Stimulated activated naive CD8-positive, alpha-beta T cell treated with anti-CD3 and anti-CD28 coated beads, Interleukin-15, amount 100 ng/mL, for 72 hours (primary cell): ENCODE results near the gene SLC13A3.

Source experiments
- ATAC-seq: fragments of 150-1000 bp; cut with Tn5 transposase; 2 replicates; pipeline ENCODE4 v1.10.0; 2021; ENCODE audit warnings: mild to moderate bottlenecking, moderate library complexity
- DNase-seq, 2 donors: peaks; one replicate each; pipeline ENCODE4 v3.0.0; 2021 to 2022
- H3K27ac Mint-ChIP-seq, 2 donors: one replicate each; pipeline ENCODE4 v1.8.0; 2022; ENCODE audit warnings: mild to moderate bottlenecking in 2 of 2, mixed read lengths in 2 of 2, moderate library complexity in 2 of 2
- H3K27me3 Mint-ChIP-seq: one replicate; pipeline ENCODE4 v1.8.0; 2022; ENCODE audit warnings: mixed read lengths
- H3K4me1 Mint-ChIP-seq: one replicate; pipeline ENCODE4 v1.8.0; 2022; ENCODE audit warnings: mild to moderate bottlenecking, mixed read lengths
- H3K4me3 Mint-ChIP-seq, 2 donors: one replicate each; pipeline ENCODE4 v1.8.0; 2022; ENCODE audit warnings: mild to moderate bottlenecking in 2 of 2, mixed read lengths in 2 of 2, moderate library complexity in 1 of 2
- H3K9me3 Mint-ChIP-seq, 2 donors: one replicate each; pipeline ENCODE4 v1.8.0; 2022; ENCODE audit warnings: mixed read lengths in 2 of 2

Gene SLC13A3

DNA sequence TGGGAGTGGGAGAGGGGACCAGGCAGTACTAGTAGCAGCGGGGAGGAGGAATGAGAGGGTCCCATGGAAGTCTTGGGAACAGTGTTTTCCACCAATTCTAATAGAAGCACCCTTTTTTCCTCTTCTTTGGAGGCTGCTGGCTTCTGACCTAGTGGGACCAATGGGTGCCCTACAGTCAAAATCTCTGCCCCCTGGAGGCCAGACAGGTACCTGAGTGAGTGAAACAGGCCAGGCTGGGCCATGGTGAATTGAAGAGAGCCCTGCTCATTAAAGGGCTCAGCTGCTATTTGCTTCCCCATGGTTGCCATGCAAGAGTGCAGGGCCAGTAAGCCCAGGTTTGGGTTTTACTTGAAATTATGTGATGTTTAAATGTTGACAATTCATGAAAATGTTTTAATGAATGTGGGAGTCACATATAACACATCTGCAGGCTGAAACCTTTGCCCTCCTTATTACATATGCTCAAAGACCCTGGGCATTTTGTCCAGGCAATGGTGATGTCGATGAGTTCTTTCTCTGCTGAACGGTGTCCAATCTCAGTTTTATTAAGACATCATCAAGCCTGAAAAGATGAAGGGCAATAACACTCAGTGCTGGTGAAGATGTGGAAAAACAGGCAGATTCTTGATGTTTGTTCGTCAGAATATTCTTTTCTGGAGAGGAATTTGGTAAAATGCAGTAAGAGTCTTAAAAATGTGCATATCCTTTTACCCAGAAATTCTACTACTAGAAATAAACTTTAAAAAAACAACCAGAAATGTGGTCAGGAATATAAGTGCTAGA lies 58.5 kb downstream of the SLC13A3 start:
- no peak for DNase-seq
- H3K4me3 Mint-ChIP-seq: no peak overlapping the region
- ATAC-seq: peak; percentile 63
- peaks cover 15% of the 10 kb centered on the region for H3K27me3 Mint-ChIP-seq
- H3K4me1 Mint-ChIP-seq: peaks cover 7% of the 10 kb centered on the region
- no peaks in the 10 kb centered on the region for H3K9me3 Mint-ChIP-seq
- no peak overlapping the region for H3K27ac Mint-ChIP-seq

DNA sequence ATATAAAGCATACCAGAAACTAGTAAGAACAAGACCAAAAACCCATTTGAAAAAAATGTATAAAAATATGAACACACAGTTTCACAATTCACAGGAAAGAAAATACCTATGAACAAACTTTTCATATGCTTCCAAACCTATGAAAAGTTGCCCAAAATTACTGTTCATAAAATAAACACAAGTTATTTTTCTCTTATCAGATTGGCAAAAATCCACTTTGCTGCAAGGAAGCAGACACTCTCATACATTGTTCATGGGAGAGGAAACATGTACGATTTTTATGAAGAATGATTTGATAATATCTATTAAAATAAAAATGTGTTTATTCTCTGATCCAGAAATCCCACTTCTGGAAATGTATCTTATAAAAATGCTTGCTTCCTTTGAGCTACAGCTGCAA lies 60.8 kb downstream of the SLC13A3 start:
- ATAC-seq: no peak
- no peaks in the 10 kb centered on the region for H3K9me3 Mint-ChIP-seq
- H3K27me3 Mint-ChIP-seq: peaks cover 10% of the 10 kb centered on the region

DNA sequence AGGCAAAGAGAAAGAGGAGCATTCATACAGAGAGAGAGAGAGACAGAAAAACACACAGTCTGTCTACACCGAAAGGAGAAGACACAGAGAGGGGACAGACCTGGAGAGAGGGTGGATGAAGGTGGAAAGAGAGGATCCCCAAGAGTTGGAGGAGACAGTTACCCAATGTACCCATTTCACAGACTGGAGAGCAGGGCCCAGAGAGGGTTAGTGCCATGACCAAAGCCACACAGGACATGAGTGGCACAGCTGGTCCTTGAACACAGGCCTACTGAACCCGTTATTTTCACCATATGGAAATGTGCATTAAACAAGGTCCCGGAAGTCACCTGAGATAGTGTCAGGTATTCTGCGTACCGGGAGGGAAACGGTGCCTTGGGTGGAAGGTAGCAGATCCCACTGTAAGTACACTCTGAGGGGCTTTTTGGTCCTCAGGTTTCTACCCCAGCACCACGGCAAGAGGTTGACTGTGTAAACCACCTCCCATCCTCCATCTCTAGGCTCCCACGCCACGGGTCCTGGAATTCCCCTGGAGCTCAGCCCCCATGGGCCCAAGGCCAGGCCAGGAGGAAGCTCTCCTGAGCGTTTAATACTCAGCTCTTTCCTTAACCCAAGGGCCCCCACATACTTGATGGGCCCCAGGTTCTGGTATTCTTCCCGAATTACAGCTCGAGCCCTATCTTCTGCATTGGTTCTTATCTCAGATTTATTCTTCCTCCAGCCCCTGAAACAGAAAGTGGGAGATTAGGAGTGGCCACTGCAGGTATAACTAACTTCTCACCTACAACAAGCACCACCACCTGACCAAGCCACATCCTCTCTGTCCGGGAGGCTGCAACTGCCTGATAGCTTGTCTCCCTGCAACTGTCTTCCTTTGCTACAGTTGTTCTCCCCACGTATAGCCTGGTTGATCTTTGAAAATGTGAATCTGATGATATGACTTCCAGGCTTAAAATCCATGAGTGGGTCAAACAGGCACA lies 62.4 kb downstream of the SLC13A3 start:
- ATAC-seq: peak; percentile 78
- H3K9me3 Mint-ChIP-seq: no peaks in the 10 kb centered on the region
- no peak overlapping the region for H3K27ac Mint-ChIP-seq
- no peaks in the 10 kb centered on the region for H3K27me3 Mint-ChIP-seq
- peaks cover 7% of the 10 kb centered on the region for H3K4me1 Mint-ChIP-seq
- no peak overlapping the region for H3K4me3 Mint-ChIP-seq
- DNase-seq: peak in 1 of 2 donors; percentile 12

More for the DNA sequence above, 60.8 kb downstream of the SLC13A3 start:
- Mint-ChIP-seq H3K27ac (no peak overlapping the region), H3K4me3 (no peak overlapping the region), H3K4me1 (peaks cover 7% of the 10 kb centered on the region)
- DNase-seq: no peak

DNA sequence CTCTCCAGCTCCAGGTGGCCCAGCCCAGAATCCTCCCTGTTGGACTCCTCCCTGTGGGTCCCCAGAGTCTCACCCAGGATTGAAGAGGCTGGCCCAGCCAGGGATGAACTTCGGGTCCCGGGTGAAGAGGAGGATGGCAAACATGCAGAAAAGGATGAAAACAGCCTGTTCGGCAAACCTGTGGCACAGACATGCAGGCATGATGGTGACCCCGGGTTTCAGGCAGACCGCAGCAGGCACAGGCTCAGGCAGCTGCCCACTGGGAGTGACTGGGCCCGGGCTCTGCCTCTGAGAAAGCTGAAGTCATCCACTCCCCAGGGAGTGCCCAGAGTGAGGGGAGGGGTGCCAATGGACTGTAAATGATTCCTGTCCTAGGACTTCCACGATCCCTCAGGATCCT lies 63.3 kb downstream of the SLC13A3 start:
- no peak overlapping the region for H3K4me3 Mint-ChIP-seq
- ATAC-seq (no peak), DNase-seq (no peak)
- no peaks in the 10 kb centered on the region for H3K9me3 Mint-ChIP-seq
- H3K27ac Mint-ChIP-seq: no peak overlapping the region
- peaks cover 7% of the 10 kb centered on the region for H3K4me1 Mint-ChIP-seq
- no peaks in the 10 kb centered on the region for H3K27me3 Mint-ChIP-seq

DNA sequence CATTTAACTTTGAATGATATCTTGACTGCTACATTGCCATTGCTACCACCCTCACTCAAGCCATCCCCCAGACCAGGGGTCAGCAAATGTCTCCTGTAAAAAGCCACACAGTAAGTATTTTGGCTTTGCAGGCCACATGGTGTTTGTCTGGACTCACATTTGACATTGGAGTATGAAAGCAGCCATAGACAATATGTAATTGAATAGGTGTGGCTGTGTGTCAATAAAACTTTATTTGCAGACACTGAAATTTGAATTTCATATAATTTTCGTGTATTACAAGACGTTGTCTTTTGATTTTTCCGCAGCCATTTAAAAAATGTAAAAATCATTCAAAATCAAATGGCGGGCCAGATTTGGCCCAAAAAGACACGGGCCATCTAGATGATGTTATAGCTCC lies 64.5 kb downstream of the SLC13A3 start:
- no peaks in the 10 kb centered on the region for H3K9me3 Mint-ChIP-seq
- H3K4me3 Mint-ChIP-seq: no peak overlapping the region
- DNase-seq (no peak), ATAC-seq (no peak)
- peaks cover 2% of the 10 kb centered on the region for H3K27me3 Mint-ChIP-seq
- H3K27ac Mint-ChIP-seq: no peak overlapping the region
- peaks cover 7% of the 10 kb centered on the region for H3K4me1 Mint-ChIP-seq

DNA sequence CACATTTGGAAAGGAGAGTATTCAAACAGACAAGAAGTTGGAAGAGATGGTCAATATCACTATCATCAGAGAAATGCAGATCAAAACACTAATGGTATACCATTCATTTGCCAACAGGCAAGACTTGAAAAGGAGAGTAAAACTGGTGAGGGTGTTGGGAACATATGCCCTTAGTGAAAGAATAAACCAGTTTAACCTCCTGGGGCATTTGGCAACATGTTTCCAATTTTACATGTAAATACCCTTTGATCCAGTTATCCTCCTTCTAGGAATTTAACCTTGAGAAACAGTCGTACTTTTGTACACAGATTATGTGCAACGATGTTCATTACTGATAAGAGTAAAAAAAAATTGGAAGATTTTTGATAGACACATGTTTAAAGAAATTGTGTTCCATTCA lies 66.8 kb downstream of the SLC13A3 start:
- H3K9me3 Mint-ChIP-seq: no peaks in the 10 kb centered on the region
- no peak overlapping the region for H3K4me3 Mint-ChIP-seq
- H3K27ac Mint-ChIP-seq: peak overlapping the region in 1 of 2 donors; percentile 54
- peaks cover 7% of the 10 kb centered on the region for H3K4me1 Mint-ChIP-seq
- DNase-seq (no peak), ATAC-seq (no peak)
- H3K27me3 Mint-ChIP-seq: peaks cover 10% of the 10 kb centered on the region

DNA sequence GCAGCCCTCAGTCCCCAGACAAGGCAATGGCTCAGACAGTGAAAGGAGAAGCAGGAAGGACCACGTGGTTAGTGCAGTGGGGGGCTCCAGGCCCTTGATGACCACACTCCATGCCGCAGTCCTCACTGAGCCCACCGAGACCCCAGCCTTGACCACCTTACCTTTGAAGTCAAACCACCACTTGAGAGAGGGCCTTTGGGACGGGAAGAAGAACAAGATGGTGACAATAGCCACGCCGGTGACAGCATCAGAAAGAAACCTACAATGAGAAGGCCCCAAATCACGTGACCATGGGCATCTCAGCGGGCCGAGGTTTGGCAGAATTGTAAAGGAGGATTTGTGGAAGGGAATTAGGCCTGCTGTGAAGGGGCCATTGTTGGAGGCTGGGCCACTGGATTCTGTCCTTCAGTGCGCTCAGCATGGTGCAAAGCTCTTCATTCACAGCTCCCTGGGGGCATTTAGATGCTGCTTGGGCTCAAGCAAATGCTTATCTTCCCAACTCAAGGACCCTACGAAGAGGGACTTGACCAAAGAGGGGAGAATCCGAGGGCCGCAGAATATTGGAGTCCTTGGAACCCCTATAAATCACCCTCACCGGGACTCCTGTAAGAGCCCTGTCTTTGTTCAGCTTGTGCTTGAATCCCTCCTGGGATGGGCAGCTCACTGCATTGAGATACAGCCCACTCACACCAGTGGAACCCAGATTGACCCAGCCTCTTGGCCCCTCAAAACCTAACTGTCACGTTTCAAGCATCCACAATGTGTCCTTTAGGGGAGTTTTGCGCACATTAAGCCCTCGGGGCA lies 67.6 kb downstream of the SLC13A3 start:
- H3K4me3 Mint-ChIP-seq: no peak overlapping the region
- ATAC-seq: no peak
- no peak overlapping the region for H3K27ac Mint-ChIP-seq

DNA sequence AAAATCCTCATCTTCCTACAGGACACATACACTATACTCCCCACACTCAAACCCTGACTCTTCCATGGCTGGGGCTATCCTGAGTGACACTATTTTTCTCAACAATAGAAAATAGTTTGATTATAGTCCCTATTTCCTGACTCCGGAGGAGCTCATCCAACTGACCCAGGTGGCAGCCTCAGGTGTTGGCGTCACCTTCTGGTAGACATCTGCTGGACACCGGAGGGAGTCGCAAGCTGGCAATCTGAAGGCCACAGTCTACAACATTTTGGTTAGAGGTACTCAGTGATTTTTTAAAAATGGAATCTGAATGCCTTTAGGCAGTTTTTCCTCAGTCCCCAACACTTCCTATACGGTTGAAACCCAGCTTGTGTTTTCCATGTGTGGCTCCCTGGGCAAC lies 68.6 kb downstream of the SLC13A3 start:
- Mint-ChIP-seq H3K27me3 (peaks cover 10% of the 10 kb centered on the region), H3K4me1 (no peaks in the 10 kb centered on the region), H3K9me3 (no peaks in the 10 kb centered on the region), H3K4me3 (no peak overlapping the region), H3K27ac (no peak overlapping the region)
- ATAC-seq (no peak), DNase-seq (no peak)

More for the DNA sequence above, 67.6 kb downstream of the SLC13A3 start:
- Mint-ChIP-seq H3K27me3 (peaks cover 10% of the 10 kb centered on the region), H3K9me3 (no peaks in the 10 kb centered on the region), H3K4me1 (no peaks in the 10 kb centered on the region)
- no peak for DNase-seq

DNA sequence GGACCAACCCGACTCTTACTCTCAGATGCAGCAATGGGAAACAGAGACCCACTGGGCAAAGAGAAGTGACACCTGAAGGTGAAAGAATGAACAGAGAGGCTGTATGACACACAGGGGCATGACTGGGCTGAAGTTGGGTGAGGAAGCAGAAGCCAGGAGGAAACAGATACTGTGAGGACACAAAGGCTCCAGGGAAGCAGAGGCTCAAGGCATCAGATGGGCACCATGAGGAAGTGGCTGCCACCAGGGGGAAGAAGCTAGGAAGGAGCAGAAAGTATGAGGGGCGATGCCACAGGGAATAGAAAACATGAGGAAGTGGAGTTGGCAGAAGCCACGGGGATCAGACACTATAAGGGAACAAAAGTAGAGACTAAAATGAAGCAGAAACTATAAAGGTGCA lies 69.9 kb downstream of the SLC13A3 start:
- H3K4me3 Mint-ChIP-seq: no peak overlapping the region
- ATAC-seq (no peak), DNase-seq (no peak)
- no peaks in the 10 kb centered on the region for H3K9me3 Mint-ChIP-seq
- H3K27me3 Mint-ChIP-seq: peaks cover 10% of the 10 kb centered on the region
- H3K4me1 Mint-ChIP-seq: no peaks in the 10 kb centered on the region
- no peak overlapping the region for H3K27ac Mint-ChIP-seq

DNA sequence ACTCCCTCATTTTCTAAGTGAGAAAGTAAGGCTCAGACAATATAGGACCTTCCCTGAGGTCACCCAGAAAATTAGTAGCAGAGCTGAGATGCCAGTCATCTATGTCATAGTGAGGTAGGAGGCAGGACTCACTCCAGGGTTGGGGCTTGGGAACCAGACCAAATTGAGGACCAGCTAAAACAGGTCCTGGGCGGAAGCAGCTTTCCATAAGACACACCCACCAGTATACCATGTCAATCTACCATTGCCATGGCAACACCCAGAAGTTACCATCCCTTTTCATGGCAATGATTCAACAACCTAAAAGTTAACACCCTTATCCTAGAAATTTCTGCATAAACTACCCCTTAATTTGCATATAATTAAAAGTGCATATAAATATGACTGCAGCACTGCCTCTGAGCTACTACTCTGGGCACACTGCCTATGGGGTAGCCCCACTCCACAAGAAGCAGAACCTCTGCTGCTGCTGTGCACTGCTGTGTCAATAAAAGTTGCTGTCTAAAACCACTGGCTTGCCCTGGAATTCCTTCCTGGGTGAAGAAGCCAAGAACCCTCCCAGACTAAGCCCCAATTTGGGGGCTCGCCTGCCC lies 70.5 kb downstream of the SLC13A3 start:
- Mint-ChIP-seq H3K4me3 (no peak overlapping the region), H3K4me1 (peaks cover 6% of the 10 kb centered on the region), H3K9me3 (no peaks in the 10 kb centered on the region), H3K27me3 (peaks cover 10% of the 10 kb centered on the region), H3K27ac (no peak overlapping the region)
- DNase-seq: no peak
- ATAC-seq: no peak

DNA sequence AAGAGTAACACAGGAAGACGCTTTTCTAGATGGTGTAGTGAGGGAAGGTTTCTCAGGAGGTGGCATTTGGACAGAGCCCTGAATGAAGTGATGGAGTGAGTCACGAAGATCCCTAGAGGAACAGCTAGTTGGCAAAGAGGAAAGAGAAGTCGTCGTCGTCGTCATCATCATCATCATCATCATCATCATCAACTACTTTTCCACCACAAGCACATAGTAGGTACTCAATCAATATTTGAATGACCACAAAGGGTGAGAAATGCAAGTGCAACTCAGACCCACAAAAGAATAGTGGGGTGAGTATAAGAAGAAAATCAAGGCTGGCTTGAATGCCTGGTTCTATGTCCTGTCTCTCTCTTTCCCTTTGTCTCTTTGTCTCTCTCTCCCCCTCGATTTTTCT lies 72.5 kb downstream of the SLC13A3 start:
- H3K27ac Mint-ChIP-seq: peak overlapping the region in 1 of 2 donors; percentile 19
- no peak for ATAC-seq
- H3K4me1 Mint-ChIP-seq: peaks cover 9% of the 10 kb centered on the region
- no peaks in the 10 kb centered on the region for H3K9me3 Mint-ChIP-seq
- peaks cover 26% of the 10 kb centered on the region for H3K27me3 Mint-ChIP-seq
- DNase-seq: no peak
- no peak overlapping the region for H3K4me3 Mint-ChIP-seq

DNA sequence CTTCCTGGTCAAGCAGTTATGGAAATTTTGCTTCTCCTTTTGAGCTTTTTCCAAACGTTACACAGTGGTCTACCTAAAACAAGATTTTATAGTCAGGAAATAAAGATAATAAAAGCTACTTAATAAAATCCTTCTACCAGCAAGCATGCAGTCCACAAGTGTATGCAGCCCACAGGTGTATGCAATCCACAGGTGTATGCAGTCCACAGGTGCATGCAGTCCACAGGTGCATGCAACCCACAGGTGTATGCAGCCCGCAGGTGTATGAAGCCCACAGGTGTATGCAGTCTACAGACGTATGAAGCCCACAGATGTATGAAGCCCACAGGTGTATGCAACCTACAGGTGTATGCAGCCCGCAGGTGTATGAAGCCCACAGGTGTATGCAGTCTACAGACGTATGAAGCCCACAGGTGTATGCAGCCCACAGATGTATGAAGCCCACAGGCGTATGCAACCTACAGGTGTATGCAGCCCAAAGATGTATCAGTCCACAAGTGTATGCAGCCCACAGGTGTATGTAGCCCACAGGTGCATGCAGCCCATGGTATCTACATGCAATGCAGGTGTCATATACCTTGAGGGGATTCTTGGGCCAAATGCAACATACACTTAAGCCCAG lies 74.4 kb downstream of the SLC13A3 start:
- Mint-ChIP-seq H3K27me3 (peaks cover 37% of the 10 kb centered on the region), H3K4me3 (no peak overlapping the region), H3K27ac (no peak overlapping the region), H3K9me3 (no peaks in the 10 kb centered on the region), H3K4me1 (peaks cover 9% of the 10 kb centered on the region)
- DNase-seq: no peak
- ATAC-seq: no peak

DNA sequence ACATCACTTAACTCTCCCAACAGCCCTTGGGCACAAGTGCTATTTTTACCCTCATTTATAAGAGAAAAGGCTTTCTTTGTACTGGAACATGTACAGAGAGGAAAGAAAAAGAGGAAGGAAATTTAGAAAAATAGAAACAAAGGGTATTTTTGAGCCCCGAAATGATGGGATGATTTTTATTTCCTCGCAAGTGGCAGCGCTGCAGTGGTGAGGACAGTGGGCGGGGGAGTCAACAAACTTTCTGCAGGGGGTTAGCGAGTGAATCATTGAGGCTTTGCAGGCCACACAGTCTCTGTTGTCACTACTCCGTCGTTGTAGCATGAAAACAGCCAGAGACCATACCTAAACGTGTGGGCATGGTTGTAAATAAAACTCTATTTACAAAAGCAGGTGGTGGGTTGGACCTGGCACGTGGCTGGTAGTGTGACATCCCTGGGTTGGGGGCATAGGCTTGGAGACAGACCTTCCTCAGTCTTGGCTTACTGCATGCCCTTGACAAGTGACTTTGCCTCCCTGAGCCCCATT lies 75.3 kb downstream of the SLC13A3 start:
- Mint-ChIP-seq H3K9me3 (no peaks in the 10 kb centered on the region), H3K27me3 (peaks cover 37% of the 10 kb centered on the region), H3K4me3 (no peak overlapping the region), H3K27ac (peak overlapping the region in 1 of 2 donors; percentile 23), H3K4me1 (peaks cover 9% of the 10 kb centered on the region)
- ATAC-seq (peak; percentile 80), DNase-seq (no peak)

DNA sequence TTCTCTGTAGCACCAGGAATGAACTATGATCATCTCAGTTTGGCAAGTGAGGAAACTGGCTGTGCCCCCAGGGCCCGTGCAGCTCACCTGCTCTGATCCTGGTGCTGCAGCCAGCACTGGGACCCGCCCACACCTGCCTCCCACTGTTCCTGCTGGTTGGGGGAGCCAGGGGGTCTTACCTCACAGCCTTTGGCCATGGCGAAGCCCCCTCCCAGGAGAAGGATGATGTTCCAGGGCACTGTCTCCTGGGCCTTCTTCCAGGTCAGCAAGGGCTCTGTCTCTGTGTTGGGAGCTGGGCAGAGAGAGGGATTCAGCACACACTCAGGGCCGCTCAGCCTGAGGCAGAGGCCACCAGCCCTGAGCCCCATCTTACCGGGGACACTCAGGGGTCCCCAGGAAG lies 75.9 kb downstream of the SLC13A3 start:
- Mint-ChIP-seq H3K9me3 (no peaks in the 10 kb centered on the region), H3K4me3 (no peak overlapping the region), H3K27me3 (peaks cover 42% of the 10 kb centered on the region), H3K4me1 (peaks cover 9% of the 10 kb centered on the region), H3K27ac (no peak overlapping the region)
- DNase-seq: no peak
- ATAC-seq: no peak
